K562 (cell line): ENCODE data around the gene RPS6KA2. TPM values are rescaled to one million over a fixed set of nuclear protein-coding genes. Genes with fewer than 3 reads are reported as not detected.
A peak's percentile ranks its signal among the peaks of the same experiment; 100 is the strongest.

Source experiments
- CBFA2T3 ChIP-seq: fragments of 450-650 bp; IDR thresholded peaks from 2 replicates; pipeline ENCODE4 v1.6.1; 2017
- CHCHD3 ChIP-seq: fragments of 250-450 bp; sonication (Bioruptor Pico); IDR thresholded peaks from 2 replicates; pipeline ENCODE4 v2.1.2; 2022; ENCODE audit warnings: mild to moderate bottlenecking
- EHMT2 ChIP-seq: fragments of 450-650 bp; IDR thresholded peaks from 2 replicates; pipeline ENCODE4 v1.6.1; 2018; ENCODE audit warnings: antibody characterized with exemption
- GABPA ChIP-seq: fragments of 200-800 bp; sonication (Bioruptor generic); conservative IDR thresholded peaks from 2 replicates; pipeline ENCODE4 v1.6.1; 2016; ENCODE audit warnings: low read depth, missing genetic modification characterization, missing compliant biosample characterization
- GTF2A2 ChIP-seq: IDR thresholded peaks from 2 replicates; pipeline ENCODE4 v1.6.1; 2016; ENCODE audit warnings: mild to moderate bottlenecking, missing genetic modification characterization, missing compliant biosample characterization
- GTF2B ChIP-seq: IDR thresholded peaks from 2 replicates; pipeline ENCODE4 v1.6.1; 2011; ENCODE audit not compliant: insufficient read length; ENCODE audit errors: extremely low read depth
- HCFC1 ChIP-seq: IDR thresholded peaks from 2 replicates; pipeline ENCODE4 v1.6.1; 2012; ENCODE audit warnings: low read depth, low read length, improper control_type of control experiment
- HNRNPH1 ChIP-seq: fragments of 200-400 bp; formaldehyde crosslinking; optimal IDR thresholded peaks from 2 replicates; pipeline ENCODE3; 2017; ENCODE audit warnings: low read depth, mild to moderate bottlenecking, low read length, moderate library complexity
- MNT ChIP-seq, 2 experiments: fragments of 450-650 bp; conservative IDR thresholded peaks; 2 replicates each; pipeline ENCODE4 v1.6.1; 2017; ENCODE audit warnings: mild to moderate bottlenecking in 2 of 2, moderate library complexity in 2 of 2
- NR2C2 ChIP-seq, 2 experiments: fragments of 200-800 bp in 1 of 2; sonication (Bioruptor generic) in 1 of 2; sonication (generic) in 1 of 2; formaldehyde crosslinking in 1 of 2; IDR thresholded peaks; 2 replicates each; pipeline versions ENCODE4 v1.6.1 to v1.8.0; 2016 to 2022; ENCODE audit warnings: mild to moderate bottlenecking in 1 of 2, missing compliant biosample characterization in 1 of 2, missing genetic modification characterization in 1 of 2, missing genetic modification reagents in 1 of 2
- RB1 ChIP-seq: fragments of 450-650 bp; IDR thresholded peaks from 2 replicates; pipeline ENCODE4 v1.6.1; 2017; ENCODE audit warnings: low read depth, mild to moderate bottlenecking
- RBM14 ChIP-seq: fragments of 200-400 bp; formaldehyde crosslinking; IDR thresholded peaks from 2 replicates; pipeline ENCODE4 v1.6.1; 2018; ENCODE audit warnings: low read depth, mild to moderate bottlenecking, low read length, moderate library complexity, borderline replicate concordance; ENCODE audit not compliant: insufficient read depth
- RBM25 ChIP-seq: fragments of 200-400 bp; formaldehyde crosslinking; IDR thresholded peaks from 2 replicates; pipeline ENCODE4 v1.6.1; 2018; ENCODE audit warnings: low read length, low read depth, moderate library complexity; ENCODE audit not compliant: severe bottlenecking
- STAT6 ChIP-seq: sonication (generic); formaldehyde crosslinking; IDR thresholded peaks from 2 replicates; pipeline ENCODE4 v1.8.1; 2023; ENCODE audit warnings: mild to moderate bottlenecking, missing genetic modification reagents
- THRAP3 ChIP-seq: fragments of 450-650 bp; IDR thresholded peaks from 2 replicates; pipeline ENCODE4 v1.6.1; 2016; ENCODE audit warnings: mild to moderate bottlenecking, inconsistent platforms, borderline replicate concordance
- VEZF1 ChIP-seq: fragments of 200-800 bp; sonication (Bioruptor generic); IDR thresholded peaks from 2 replicates; pipeline ENCODE4 v1.6.1; 2017; ENCODE audit warnings: missing genetic modification characterization, missing compliant biosample characterization
- ZFP91 ChIP-seq: sonication (generic); formaldehyde crosslinking; IDR thresholded peaks from 2 replicates; pipeline ENCODE4 v1.8.0; 2022; ENCODE audit warnings: mild to moderate bottlenecking, missing genetic modification reagents
- ZNF12 ChIP-seq: sonication (generic); formaldehyde crosslinking; IDR thresholded peaks from 2 replicates; pipeline ENCODE4 v1.4.0; 2020; ENCODE audit warnings: mild to moderate bottlenecking, missing genetic modification reagents
- polyA plus RNA-seq, 8 experiments: library from polyadenylated mRNA; depleted of rRNA in 4 of 8; stranded (reverse) in 5 of 8; unstranded in 3 of 8; fragments of >200 nt; fragmentation: Nextera tagmentation in 2 of 8; fragmentation: Illumina TruSeq in 1 of 8; extraction: Ambion mirVana in 2 of 8; extraction: Trizol in 1 of 8; gene quantifications; 2 replicates each; pipeline versions ENCODE4 v1.2.1 to v1.2.3, GENCODE V29; 2011 to 2014; ENCODE audit warnings: inconsistent platforms in 1 of 8, missing spikeins in 1 of 8
- total RNA-seq, 7 experiments: library from RNA; depleted of rRNA in 6 of 7; stranded (reverse); fragments of >200 nt in 6 of 7; fragmentation: Illumina TruSeq in 2 of 7; extraction: Trizol in 2 of 7; gene quantifications; 2 replicates each; pipeline versions ENCODE4 v1.2.1 to v1.2.3, GENCODE V29; 2011 to 2021; ENCODE audit warnings: low replicate concordance in 1 of 7

RPS6KA2 gene
- total and polyA plus RNA-seq, 9 of the 15 experiments (the other 6 are each of a cell fraction or from before 2014, with no cell fraction given) = 0.29 to 1.00 (median 0.53) TPM

- TF ChIP-seq STAT6 (CRISPR knock-in tag) (no peak; the same call in 1 of the 2 replicates), RB1 (peak; percentile 90; the same call in 1 of the 2 replicates), EHMT2 (no peak), ZNF12 (CRISPR knock-in tag) (no peak), RBM25 (peak; percentile 100), CBFA2T3 (no peak), GTF2B (no peak), MNT (conservative IDR thresholded peaks at IDR 0.05) (peak; percentile 81 to 94), HNRNPH1 (no peak), NR2C2 (CRISPR knock-in tag; IDR thresholded peaks at IDR 0.05) (no peak), NR2C2 (tag; IDR thresholded peaks at IDR 0.05) (peak; percentile 55; the same call in 1 of the 2 replicates), CHCHD3 (CRISPR knock-in tag) (peak; percentile 70; the same call in 1 of the 2 replicates), HCFC1 (peak; percentile 4; the same call in 1 of the 2 replicates), ZFP91 (CRISPR knock-in tag) (no peak), GABPA (tag) (peak; percentile 64), GTF2A2 (no peak), THRAP3 (no peak), VEZF1 (CRISPR knock-in tag) (peak; percentile 87), RBM14 (no peak)
These were observed 243.9 kb downstream of the RPS6KA2 start, which contains the start of gene MPC1 (continued) for GRCh38 chr6:166382933-166383801.
